Activated CD8-positive, alpha-beta memory T cell treated with anti-CD3 and anti-CD28 coated beads, Interleukin-2, amount 50 U/mL, for 1 hour (primary cell): ENCODE measurements around the gene NT5C2.

Experiments used
- DNase-seq: peaks from one replicate; pipeline ENCODE4 v3.0.0-alpha.2; 2020; ENCODE audit errors: extremely low read depth

The NT5C2 gene

DNA sequence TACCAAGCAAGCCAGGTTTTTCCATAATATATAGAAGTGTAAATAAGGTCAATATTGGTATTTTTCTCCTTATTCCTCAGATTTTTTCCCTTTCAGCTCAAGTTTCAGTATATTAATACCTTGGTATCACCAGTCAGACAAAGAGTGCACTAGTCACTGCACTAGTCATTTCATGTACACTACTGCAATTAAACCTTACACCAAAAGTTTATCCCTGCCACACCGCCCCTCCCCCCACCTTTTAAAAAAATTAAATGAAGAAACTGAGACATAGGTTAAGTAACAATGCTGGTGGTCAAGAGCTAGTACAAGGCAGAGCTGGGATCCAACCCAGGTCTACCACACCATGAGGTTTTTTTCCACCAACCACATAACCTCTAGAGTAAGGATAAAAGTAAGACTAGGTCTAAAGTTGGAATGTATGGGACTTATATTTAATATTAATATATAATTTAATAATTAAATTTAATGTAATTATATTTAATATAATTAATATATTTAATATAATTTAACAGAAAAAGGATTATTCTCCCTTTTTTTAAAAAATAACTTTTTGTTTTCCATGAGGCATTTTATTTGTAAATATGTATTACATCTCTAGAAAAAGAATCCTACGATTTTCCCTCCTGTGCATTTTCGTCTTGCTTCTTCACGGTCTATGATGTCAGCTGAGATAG, 68.5 kb downstream of the NT5C2 start:
- no peak for DNase-seq

DNA sequence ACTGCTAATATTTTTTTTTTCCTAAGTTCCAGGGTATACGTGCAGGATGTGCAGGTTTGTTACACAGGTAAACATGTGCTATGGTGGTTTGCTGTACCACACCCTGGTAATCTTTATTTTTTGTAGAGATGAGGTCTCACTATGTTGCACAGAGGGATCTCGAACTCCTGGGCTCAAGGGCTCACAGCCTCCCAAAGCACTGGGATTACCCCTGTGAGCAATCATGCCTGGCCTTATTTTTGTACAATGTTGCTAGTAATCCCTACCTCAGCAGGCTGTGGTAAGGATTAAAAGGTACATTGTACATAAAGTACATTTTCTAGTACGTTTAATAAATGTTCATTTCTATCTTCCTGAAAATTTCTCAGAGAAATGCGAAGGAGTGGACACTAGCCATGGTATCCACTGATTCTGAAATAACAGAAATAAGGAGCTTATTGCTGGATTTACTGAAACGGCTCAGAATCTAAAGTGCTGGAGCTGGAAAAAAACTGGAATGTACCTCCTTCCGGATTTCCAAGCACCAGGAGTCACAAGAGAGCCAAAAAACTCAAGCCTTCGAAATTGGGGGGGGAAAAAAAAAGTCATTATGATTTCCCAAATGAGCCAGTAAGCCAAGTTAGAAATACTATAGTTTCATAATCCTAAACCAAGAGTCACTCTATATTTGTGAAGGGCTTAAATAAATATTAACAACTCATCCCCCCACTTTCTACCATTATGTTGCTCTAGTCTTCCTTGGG, 69.6 kb downstream of the NT5C2 start:
- no peak for DNase-seq

DNA sequence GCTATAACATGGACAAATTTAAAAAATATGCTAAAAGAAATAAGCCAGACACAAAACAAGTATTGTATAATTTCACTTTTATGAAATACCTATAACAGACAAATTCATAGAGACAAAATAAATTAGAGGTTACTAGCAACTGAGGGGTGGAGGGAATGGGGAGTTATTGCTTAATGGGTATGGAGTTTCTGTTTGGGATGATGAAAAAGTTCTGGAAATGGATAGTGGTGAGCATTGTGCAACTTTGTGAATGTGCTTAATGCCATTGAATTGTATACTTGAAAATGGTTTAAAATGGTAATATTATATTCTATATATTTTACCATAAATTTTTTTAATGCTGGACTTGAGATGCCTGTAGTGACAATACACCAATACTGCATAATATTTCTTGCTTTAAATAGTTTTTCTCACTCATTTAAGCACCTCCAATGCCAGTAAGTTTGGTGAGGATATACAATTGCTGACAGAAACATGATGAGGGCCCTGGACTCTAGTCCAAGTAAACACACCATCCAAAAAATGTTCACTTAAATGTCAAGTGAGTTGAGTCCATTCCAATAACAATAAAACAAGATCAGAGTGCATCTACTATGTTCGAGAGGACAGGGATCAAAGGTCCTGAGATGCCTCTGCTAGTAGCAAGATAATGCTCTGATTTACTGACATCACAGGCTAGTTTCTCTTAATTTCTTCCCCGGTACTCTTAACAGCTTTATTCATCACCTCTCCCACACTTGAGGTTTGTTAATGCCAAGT, 71.9 kb downstream of the NT5C2 start:
- DNase-seq, result no peak

DNA sequence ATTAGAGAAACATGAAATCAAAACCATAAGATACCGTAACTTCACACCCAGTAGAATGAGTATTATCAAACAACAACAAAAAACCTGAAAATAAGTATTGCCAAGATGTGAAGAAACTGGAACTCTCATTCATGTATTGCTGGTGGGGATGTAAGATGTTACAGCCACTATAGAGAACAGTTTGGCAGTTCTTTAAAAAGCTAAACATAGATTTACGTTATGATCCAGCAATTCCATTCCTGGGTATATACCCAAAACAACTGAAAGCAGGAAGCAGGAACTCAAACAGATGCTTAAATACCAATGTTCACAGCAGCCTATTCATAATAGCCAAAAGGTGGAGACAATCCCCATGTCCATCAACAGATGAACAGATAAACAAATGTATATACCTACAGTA, 72.5 kb downstream of the NT5C2 start:
- no peak for DNase-seq

DNA sequence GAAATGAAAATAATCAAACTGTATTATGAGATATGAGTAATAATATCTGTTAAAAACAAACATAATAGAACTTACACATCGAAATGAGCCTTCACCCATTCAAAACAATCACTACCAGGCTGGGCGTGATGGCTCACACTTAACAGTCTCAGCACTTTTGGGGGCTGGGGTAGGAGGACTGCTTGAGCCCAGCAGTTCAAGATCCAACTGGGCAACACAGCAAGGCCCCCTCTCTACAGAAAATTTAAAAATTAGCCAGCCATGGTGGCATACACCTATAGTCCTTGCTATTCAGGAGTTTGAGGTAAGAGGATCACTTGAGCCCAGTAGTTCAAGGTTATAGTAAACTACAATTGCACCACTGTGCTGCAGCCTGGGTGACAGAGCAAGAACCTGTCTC, 75.8 kb downstream of the NT5C2 start:
- DNase-seq, result no peak

DNA sequence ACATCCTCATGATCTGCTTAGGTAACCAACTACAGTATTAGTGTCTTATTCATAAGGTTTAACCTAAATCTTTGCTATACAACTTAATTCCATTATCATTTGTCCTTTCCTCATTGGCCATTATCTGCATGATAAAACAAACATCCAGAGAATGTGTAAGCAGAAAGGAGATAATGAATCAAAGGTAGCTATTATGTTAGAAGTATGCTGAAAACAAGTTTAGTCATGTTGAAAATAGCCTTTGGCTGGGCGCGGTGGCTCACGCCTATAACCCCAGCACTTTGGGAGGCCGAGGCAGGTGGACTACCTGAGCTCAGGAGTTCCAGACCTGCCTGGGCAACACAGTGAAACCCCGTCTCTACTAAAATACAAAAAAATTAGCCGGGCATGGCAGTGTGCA, 78.2 kb downstream of the NT5C2 start:
- no peak for DNase-seq

DNA sequence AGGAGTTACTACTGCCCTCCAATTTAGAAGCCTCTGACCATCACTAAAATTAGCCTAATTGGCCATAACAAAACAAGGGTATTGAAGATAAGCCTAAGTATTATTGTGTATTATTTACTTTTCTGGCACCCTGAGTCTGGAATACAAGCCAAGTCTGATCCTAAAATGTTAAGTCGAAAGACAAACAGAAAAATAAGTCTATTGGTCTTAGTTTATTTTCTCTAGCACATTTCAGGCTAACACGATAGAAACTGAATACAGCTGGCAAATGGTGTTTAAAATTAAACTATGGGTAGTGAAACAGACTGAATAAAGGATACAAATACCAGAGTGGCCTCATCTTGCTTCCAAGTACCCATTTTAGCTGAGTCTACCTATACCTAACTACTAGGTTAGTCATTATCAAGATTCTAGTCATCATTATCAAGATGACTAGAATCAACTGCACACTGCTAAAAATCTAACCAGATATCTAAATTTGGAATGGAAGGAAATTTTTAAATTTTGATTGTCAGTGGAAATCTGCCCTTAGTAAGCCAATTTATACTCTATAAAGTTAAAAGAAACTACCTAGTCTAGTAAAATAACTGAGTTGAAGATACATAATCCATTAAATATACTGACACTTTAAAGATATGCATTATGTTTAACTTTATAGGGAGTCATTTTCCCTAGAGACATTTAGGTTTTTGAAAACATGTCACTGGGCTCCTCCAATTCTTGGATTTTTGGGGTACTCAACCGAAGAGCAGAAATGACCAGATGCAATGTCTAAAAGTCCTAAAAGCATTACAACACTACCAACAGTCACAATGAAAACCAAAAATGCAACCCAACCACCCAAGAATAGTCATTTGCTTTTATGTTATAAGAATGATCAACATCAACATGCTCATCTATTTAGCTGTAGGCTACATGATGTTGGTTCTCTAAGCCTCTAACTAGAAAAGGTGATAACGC, 80.9 kb downstream of the NT5C2 start:
- no peak for DNase-seq

DNA sequence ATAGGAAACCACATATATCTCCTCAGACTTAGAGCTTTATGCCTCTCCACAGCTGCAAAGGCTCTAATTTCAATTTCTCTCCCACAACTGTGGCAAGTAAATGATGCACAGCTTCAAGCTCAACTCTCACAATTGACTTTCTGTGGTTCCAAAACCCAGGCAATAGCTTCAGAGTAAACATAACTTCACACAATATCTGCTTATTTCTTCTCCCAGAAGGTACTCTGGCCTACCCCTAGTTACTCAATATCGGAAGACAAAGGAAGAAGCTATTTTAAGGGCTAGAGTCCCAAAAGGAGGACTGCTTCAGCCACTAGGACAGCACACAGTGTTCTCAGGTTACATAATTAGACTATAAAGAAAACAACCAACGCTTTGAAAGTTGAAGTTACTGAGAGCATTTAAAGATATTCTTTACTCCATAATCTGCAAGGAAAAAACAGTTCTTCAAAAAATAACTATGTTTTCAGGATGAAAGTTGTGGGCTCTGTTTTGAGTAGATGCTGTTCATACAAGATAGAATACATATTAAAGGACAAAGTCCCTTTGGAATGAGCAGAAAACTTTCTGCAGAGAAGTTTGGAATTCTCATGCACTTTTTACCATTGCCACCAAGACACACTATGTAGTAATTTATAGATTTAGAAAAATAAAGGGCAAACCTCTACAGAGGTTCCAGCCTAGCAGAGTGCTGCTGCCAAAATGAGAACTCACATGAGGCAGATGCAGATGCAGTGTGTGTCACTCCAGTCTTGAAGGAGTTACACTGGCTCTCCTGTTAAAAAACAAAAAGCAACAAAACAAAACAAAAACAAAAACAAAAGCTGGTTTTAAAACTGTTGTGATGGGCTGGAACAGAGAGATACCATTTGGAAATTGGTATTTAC, 81.8 kb downstream of the NT5C2 start:
- no peak for DNase-seq

DNA sequence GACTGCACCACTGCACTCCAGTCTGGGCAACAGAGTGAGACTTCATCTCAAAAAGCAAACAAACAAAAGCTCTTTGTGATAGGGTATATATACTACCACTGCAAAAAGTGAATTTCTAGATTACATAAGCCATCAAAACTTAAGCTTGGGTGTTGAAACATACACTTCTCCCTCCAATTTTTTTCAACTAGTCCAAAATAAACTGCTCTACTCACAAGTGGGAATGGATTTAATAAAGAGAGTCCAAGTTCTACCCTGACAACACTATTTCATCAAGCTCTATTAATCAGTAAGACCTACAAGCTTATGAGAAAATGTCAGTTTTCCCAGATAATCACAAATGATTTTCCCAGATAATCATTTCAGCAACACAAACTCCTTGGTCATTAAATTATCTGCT, 82.7 kb downstream of the NT5C2 start:
- no peak for DNase-seq

DNA sequence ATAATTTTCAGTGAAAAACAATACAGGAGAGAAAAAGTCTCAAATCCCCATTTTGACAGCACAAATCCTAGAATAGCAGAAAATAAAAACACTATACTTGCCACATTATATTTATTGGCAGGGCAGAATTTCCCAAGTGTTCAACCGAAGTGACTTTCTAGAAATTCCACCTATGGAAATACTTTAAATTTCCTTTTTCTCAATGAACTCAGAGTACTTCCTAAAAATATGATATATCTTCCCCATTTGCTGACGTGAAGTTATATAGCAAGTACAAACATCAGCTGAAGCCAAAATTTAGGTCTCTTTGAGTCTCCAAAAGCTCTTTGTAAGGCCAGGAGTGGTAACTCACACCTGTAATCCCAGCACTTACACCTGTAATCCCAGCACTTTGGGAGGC, 83.3 kb downstream of the NT5C2 start:
- no peak for DNase-seq

DNA sequence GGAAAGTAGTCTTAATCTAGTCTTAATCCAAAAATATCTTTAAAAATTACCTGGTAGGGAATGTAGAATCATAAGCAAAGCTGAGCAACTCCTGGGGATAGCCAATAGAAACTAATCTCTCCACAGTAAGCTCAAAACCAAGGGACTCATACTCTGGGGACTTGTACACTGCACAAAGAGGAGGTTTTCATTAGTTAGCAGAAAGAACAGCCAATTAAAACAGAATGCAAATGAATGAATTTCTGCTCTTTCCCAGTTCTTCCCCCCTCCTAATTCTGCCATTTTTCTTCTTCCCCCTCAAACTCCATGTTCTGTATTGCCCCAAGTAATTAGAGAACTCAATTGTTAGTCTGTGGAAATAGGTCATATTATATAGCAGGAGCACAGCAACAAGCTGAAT, 86.5 kb downstream of the NT5C2 start:
- no peak for DNase-seq

DNA sequence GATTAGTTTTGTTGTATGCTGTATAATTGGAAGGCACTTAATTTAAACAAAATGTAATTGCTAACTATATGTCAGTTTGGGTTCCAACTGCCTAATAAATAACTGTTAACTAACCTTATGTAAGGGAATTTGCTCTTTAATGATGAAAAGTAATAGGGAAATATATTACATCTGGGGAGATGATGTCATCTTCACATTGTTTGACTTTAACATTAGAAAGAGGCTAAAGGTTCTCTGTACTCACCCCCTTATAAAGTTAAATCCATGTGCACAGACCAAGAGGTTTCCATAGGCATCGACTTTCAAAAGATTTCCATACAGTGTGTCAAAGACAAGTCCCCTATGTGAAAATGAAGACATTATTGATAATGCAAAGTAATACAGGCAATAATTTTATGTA, 87.6 kb downstream of the NT5C2 start:
- DNase-seq, result no peak

DNA sequence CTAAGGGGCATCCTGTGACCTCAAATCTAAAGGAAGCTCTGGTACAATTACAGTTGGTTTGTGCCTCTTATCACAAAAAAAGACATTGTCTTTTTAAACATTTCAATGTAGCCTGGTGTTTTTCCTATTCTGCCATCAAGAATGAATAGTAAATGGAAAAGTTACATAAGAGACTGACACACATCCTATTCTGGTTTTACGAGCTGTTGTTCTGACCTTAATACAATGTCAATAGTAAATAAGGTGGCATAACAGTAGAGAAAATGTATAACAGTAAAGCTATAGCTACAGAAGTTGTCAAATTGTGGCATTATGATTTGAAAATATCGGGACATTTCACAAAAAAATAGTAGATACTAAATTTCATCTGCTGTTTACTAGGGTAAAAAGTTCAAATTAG, 88.4 kb downstream of the NT5C2 start:
- no peak for DNase-seq

DNA sequence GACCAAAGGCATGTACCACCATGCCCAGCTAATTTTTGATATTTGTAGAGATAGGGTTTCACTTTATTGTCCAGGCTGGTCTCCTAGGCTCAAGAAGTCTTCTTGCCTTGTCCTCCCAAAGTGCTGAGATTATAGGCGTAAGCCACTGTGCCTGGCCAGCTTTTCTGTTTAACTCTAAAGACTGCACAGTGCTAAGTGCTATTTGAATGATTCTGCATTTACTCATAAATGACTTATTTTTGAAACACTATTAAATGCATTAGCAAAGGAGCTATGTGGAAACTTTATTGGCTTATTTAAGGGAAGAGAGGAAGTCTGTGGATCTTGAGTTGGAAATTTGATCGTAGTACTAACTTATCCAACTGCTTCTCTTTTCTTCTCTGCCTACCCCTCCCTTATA, 89.1 kb downstream of the NT5C2 start:
- no peak for DNase-seq

DNA sequence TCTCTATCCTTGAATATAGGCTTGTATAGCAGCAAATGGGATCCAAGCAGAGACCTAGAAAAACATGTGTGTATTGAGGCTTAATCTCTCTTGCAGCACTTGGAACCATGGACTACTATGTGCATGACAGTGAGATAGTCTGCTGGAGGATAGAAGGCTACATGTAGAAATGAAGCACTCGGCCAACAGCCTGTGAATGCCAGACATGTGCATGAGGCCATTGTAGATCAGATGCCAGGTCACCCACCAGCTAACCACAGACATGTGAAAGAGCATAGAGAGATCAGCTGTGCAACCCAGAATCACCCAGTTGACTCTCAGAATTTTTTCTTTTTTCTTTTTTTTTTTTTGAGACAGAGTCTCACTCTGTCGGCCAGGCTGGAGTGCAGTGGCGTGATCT, 90.9 kb downstream of the NT5C2 start:
- no peak for DNase-seq

DNA sequence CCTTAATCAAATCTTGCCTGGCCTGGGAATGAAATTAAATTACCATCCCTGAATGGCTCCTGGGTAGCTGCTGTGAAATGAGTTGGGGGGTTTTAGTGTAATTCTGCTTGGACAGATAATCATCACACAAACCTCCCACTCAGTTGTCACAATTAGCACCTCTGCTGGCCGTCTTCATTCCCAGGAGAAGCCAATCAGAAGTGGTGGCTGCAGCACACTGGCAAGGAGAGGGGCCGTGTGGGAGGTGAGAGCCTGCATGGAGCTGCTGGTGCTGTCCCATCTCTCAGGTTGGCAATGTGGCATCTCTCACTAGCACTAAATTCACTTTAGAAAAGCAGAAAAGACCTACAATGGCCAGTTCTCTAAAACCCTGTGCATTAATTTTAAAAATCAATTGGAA, 92.5 kb downstream of the NT5C2 start:
- no peak for DNase-seq

DNA sequence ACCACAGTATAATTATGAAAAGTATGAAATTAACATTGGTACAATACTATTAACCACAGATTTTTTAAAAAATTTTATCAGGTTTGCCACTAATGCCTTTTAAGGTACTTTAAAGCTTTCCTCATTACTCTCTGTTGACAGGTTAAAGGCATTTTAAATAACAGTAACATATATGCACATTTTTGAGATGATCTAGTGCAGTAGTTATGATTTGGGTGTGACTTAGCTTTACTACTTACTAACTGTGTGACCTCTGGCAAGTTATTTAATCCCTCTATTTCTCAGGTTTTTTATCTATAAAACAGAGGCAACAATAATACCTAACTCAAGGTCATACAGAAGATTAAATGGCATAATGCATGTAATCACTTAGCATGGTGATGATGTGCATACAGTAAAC, 94.8 kb downstream of the NT5C2 start:
- no peak for DNase-seq

DNA sequence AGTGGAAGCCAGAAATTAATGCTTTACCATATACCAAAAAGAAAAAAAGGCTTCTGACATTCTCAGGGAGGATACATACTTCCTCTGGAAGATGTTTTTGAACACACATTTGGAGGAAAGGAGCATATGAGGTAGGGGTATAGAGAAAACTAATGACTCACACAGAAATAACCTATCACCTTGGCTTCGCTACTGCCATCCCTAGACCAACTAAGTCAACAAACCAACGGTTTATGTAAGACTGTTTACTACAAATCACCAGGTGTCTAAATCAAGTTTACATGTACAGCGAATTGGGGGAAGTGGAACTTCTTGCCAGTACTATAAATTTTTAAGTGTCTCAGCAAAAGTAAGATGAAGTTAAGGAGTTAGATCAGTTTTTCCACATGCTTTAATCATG, 96.9 kb downstream of the NT5C2 start:
- no peak for DNase-seq

DNA sequence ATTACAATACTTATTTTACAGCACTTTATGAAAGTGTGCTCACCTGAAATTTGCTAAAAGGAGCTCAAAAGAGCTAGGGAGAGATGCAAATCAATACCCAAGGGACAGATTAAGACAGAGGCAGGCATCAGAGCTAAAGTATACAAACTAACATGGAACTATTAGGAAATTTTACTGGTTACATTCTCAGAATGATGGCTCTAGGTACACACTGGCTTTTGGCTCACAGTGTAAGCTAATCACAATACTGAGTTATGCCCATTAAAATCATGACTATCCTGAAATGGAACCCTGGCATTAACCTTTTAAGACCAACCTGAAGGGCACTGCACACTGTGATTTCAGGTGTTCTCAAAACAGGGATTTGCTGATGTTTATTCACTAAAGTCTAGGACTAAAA, 98.1 kb downstream of the NT5C2 start:
- no peak for DNase-seq

DNA sequence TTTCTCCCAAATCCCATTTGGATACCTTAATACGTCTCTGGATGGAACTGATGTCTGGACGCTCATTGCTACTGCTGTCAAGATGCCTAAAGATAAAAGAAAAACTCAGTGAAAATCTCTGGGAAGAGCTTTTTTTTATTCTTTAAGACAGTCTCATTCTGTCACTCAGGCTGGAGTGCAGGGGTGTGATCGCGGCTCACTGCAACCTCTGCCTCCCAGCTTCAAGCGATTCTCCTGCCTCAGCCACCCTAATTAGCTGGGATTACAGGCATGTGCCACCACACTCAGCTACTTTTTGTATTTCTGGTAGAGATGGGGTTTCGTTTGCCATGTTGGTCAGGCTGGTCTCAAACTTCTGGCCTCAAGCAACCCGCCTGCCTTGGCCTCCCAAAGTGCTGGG, 102.2 kb downstream of the NT5C2 start:
- no peak for DNase-seq

DNA sequence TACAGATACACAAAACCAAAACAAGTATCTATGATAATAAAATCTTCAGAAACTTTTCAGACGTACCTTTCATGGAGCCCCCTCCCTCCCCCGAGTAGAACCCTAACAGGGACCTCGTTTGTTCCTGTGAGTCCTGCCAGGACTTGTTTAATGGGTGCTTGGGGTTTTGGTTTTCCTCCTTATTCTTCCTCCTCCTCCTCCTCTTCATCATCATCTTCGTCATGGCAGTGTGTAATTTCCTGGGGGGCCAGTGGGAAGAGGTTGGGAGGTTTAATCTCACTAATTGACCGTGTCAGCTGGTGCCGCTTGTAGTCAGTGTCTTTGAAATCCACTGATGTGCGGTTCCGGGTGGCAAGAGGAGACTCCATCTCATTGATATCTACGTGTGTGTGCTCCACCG, 103.6 kb downstream of the NT5C2 start:
- DNase-seq, result no peak
